ENCODE data around the gene SLC11A1. TPM values are rescaled to one million over a fixed set of nuclear protein-coding genes. Genes with fewer than 3 reads are reported as not detected.
A peak's percentile ranks its signal among the peaks of the same experiment; 100 is the strongest.

SLC11A1 gene
- total and polyA plus RNA-seq, 8 donors = 0.70 to 194 (median 0.97) TPM

GRCh38 chr2:218387369-218388194 is 5.5 kb downstream of the SLC11A1 start:
- ATAC-seq (peak; percentile 91), DNase-seq (peak; percentile 75 to 91 (median 84))
- peaks cover 0 to 75% of the 10 kb centered on the region in 2 donors for H3K4me1 ChIP-seq
- H3K36me3 ChIP-seq = peaks cover 0 to 80% of the 10 kb centered on the region in 2 donors
- H3K27me3 ChIP-seq = no peaks in the 10 kb centered on the region
- TF ChIP-seq CTCF (IDR thresholded peaks at IDR 0.05) = no peak
- no peaks in the 10 kb centered on the region for H3K9me3 ChIP-seq
- intact Hi-C loops (cut with DNase I) = no loop called here
- peak overlapping the region; percentile 73 to 77 for H3K27ac ChIP-seq
- H3K4me3 ChIP-seq = peak overlapping the region; percentile 28 to 55

GRCh38 chr2:218389333-218390150 is 7.5 kb downstream of the SLC11A1 start:
- ATAC-seq (no peak), DNase-seq (no peak)
- no peak overlapping the region for H3K4me3 ChIP-seq
- peak overlapping the region in 1 of 2 donors; percentile 77 for H3K27ac ChIP-seq
- H3K27me3 ChIP-seq = no peaks in the 10 kb centered on the region
- TF ChIP-seq CTCF (IDR thresholded peaks at IDR 0.05) = no peak
- peaks cover 0 to 87% of the 10 kb centered on the region in 2 donors for H3K4me1 ChIP-seq
- no peaks in the 10 kb centered on the region for H3K9me3 ChIP-seq
- intact Hi-C loops (cut with DNase I) = loop anchor here in 1 of 2 donors (10.0 kb wide), 1 partner anchor 115 kb away; the partner anchor contains the start of genes AAMP and PNKD
- H3K36me3 ChIP-seq = peaks cover 0 to 95% of the 10 kb centered on the region in 2 donors

GRCh38 chr2:218391202-218391601 is 9.1 kb downstream of the SLC11A1 start:
- Histone ChIP-seq H3K9me3 (no peaks in the 10 kb centered on the region), H3K4me3 (no peak overlapping the region), H3K27me3 (no peaks in the 10 kb centered on the region), H3K4me1 (peaks cover 4 to 84% of the 10 kb centered on the region in 2 donors), H3K36me3 (peaks cover 0 to 84% of the 10 kb centered on the region in 2 donors), H3K27ac (no peak overlapping the region)
- ATAC-seq = no peak
- TF ChIP-seq CTCF (IDR thresholded peaks at IDR 0.05) = no peak
- peak in 1 of 4 donors; percentile 79 for DNase-seq
- intact Hi-C loops (cut with DNase I) = loop anchor here in 1 of 2 donors (10.0 kb wide), 1 partner anchor 116 kb away; the partner anchor contains the start of genes AAMP and PNKD

GRCh38 chr2:218392459-218392858 is 10.4 kb downstream of the SLC11A1 start:
- no peak for DNase-seq
- no peak overlapping the region for H3K4me3 ChIP-seq
- intact Hi-C loops (cut with DNase I) = loop anchor here in 1 of 2 donors (10.0 kb wide), 1 partner anchor 118 kb away; the partner anchor contains the start of genes AAMP and PNKD
- peaks cover 8 to 84% of the 10 kb centered on the region in 2 donors for H3K4me1 ChIP-seq
- H3K27me3 ChIP-seq = no peaks in the 10 kb centered on the region
- no peak overlapping the region for H3K27ac ChIP-seq
- H3K9me3 ChIP-seq = no peaks in the 10 kb centered on the region
- TF ChIP-seq CTCF (IDR thresholded peaks at IDR 0.05) = no peak
- no peak for ATAC-seq
- peaks cover 0 to 72% of the 10 kb centered on the region in 2 donors for H3K36me3 ChIP-seq

Data from left lung (tissue), 10 donors.